PC-9 (cell line): ENCODE results near the gene LTK. TPM values are rescaled to one million over a fixed set of nuclear protein-coding genes. Genes with fewer than 3 reads are reported as not detected.

Experiments
- BruUV-seq: library from RNA; stranded (reverse); fragments of 400-500 nt; replicated peaks from 2 replicates; lab custom pipeline; 2021; lab: Mats Ljungman, UMichigan
- CTCF ChIA-PET: fragments of 300-600 bp; sonication (Branson Sonifier 250); formaldehyde crosslinking; loops from one replicate; lab custom pipeline; 2022; ENCODE audit warnings: antibody characterized with exemption; lab: Charles Lee
- POLR2A ChIA-PET: fragments of 300-600 bp; sonication (Branson Sonifier 250); formaldehyde crosslinking; loops from one replicate; lab custom pipeline; 2022; ENCODE audit warnings: antibody characterized with exemption; ENCODE audit not compliant: unreplicated experiment; lab: Charles Lee
- DNase-seq, 2 experiments: peaks; one replicate each; pipeline versions ENCODE4 v3.0.0 to v3.0.0-alpha.2; 2015 to 2022; ENCODE audit warnings: mixed read lengths in 1 of 2
- H2AFZ ChIP-seq: fragments of 200-600 bp; sonication (generic); 2 replicates; pipeline ENCODE4 v1.8.1; 2017; ENCODE audit warnings: antibody characterized with exemption
- H3F3A ChIP-seq: fragments of 200-600 bp; sonication (generic); 2 replicates; pipeline ENCODE4 v1.8.1; 2017; ENCODE audit warnings: antibody characterized with exemption, mild to moderate bottlenecking, low read depth; ENCODE audit not compliant: insufficient read depth
- H3K27ac ChIP-seq: fragments of 200-600 bp; sonication (generic); 2 replicates; pipeline ENCODE4 v1.6.1; 2016; ENCODE audit warnings: mixed run types
- H3K27me3 ChIP-seq: fragments of 200-600 bp; sonication (generic); 2 replicates; pipeline ENCODE4 v1.6.1; 2016; ENCODE audit warnings: low read depth, mixed run types; ENCODE audit not compliant: insufficient read depth
- H3K36me3 ChIP-seq: fragments of 200-600 bp; sonication (generic); 2 replicates; pipeline ENCODE4 v1.6.1; 2016; ENCODE audit warnings: low read depth, mixed run types
- H3K4me1 ChIP-seq: fragments of 200-600 bp; sonication (generic); replicated peaks from 2 replicates; pipeline ENCODE4 v1.6.1; 2016; ENCODE audit warnings: mixed run types; ENCODE audit not compliant: insufficient read depth
- H3K4me2 ChIP-seq: fragments of 200-600 bp; sonication (generic); 2 replicates; pipeline ENCODE4 v1.6.1; 2017; ENCODE audit warnings: mixed run types
- H3K4me3 ChIP-seq: fragments of 200-600 bp; sonication (generic); 2 replicates; pipeline ENCODE4 v1.6.1; 2016; ENCODE audit warnings: mixed run types
- H3K79me2 ChIP-seq: fragments of 200-600 bp; sonication (generic); 2 replicates; pipeline ENCODE4 v1.6.1; 2017; ENCODE audit warnings: low read depth, mixed run types
- H3K9me2 ChIP-seq: fragments of 200-600 bp; sonication (generic); 2 replicates; pipeline ENCODE4 v1.8.1; 2017; ENCODE audit warnings: mild to moderate bottlenecking; ENCODE audit not compliant: insufficient read depth
- H3K9me3 ChIP-seq: fragments of 200-600 bp; sonication (generic); 2 replicates; pipeline ENCODE4 v1.8.1; 2016; ENCODE audit warnings: low read depth; ENCODE audit not compliant: insufficient read depth
- H4K20me1 ChIP-seq: fragments of 200-600 bp; sonication (generic); 2 replicates; pipeline ENCODE4 v1.8.1; 2017; ENCODE audit not compliant: insufficient read depth
- CTCF ChIP-seq: fragments of 200-600 bp; sonication (generic); conservative IDR thresholded peaks from 2 replicates; pipeline ENCODE4 v1.6.1; 2017; ENCODE audit warnings: mixed run types, antibody characterized with exemption, mild to moderate bottlenecking, moderate library complexity
- EZH2 ChIP-seq: fragments of 200-600 bp; sonication (generic); IDR thresholded peaks from 2 replicates; pipeline ENCODE4 v1.8.0; 2017; ENCODE audit warnings: antibody characterized with exemption, low read depth
- intact Hi-C: fragments of 100-400 bp; cut with micrococcal nuclease; formaldehyde crosslinking; loops from one replicate; pipeline ENCODE4 v1.10.0; 2022; ENCODE audit not compliant: unreplicated experiment
- total RNA-seq: library from RNA; stranded (reverse); gene quantifications from 2 replicates; pipeline ENCODE4 v1.2.3, GENCODE V29; 2021

LTK gene
- total RNA-seq, 1 experiment from 2014 or later = 0.11 TPM

- H3K36me3 ChIP-seq = no peaks in the 10 kb centered on the region
- no peak for DNase-seq
- intact Hi-C loops = no loop called here
- H3K4me3 ChIP-seq = no peak overlapping the region
- CTCF ChIA-PET = no interaction called here
- H3K9me2 ChIP-seq = no peaks in the 10 kb centered on the region
- no peaks in the 10 kb centered on the region for H4K20me1 ChIP-seq
- no TSS peak for BruUV-seq
- no peaks in the 10 kb centered on the region for H3F3A ChIP-seq
- H3K9me3 ChIP-seq = no peaks in the 10 kb centered on the region
- H3K4me2 ChIP-seq = no peak overlapping the region
- H3K27me3 ChIP-seq = no peaks in the 10 kb centered on the region
- no peak overlapping the region for H3K27ac ChIP-seq
- no peaks in the 10 kb centered on the region for H3K79me2 ChIP-seq
- POLR2A ChIA-PET = interaction anchor here (0.6 kb wide), 1 partner anchor 68 kb away, joined by 7 read pairs; no protein-coding TSS in a partner anchor
- no peaks in the 10 kb centered on the region for H3K4me1 ChIP-seq
- no peak for TF ChIP-seq EZH2
- no peak for TF ChIP-seq CTCF
- no peak overlapping the region for H2AFZ ChIP-seq
Observed at GRCh38 chr15:41511331-41511898, 2.2 kb downstream of the LTK start.

- Histone ChIP-seq H3K4me1 (no peaks in the 10 kb centered on the region), H2AFZ (no peak overlapping the region), H3F3A (no peaks in the 10 kb centered on the region), H3K4me3 (no peak overlapping the region), H4K20me1 (no peaks in the 10 kb centered on the region), H3K9me3 (no peaks in the 10 kb centered on the region), H3K9me2 (no peaks in the 10 kb centered on the region), H3K79me2 (no peaks in the 10 kb centered on the region), H3K36me3 (no peaks in the 10 kb centered on the region), H3K27me3 (no peaks in the 10 kb centered on the region), H3K27ac (no peak overlapping the region), H3K4me2 (no peak overlapping the region)
- CTCF ChIA-PET = no interaction called here
- intact Hi-C loops = no loop called here
- BruUV-seq = no TSS peak
- TF ChIP-seq CTCF (no peak), EZH2 (no peak)
- POLR2A ChIA-PET = interaction anchor here (0.6 kb wide), 1 partner anchor 69 kb away, joined by 7 read pairs; no protein-coding TSS in a partner anchor
- DNase-seq = no peak
Observed at GRCh38 chr15:41510728-41511127, 2.9 kb downstream of the LTK start.

GRCh38 chr15:41507820-41508290 lies 5.8 kb downstream of the LTK start:
- Histone ChIP-seq H2AFZ (no peak overlapping the region), H3K4me3 (no peak overlapping the region), H3K27ac (no peak overlapping the region), H3F3A (no peaks in the 10 kb centered on the region), H3K79me2 (no peaks in the 10 kb centered on the region), H3K27me3 (no peaks in the 10 kb centered on the region), H3K9me3 (no peaks in the 10 kb centered on the region), H3K4me2 (no peak overlapping the region), H3K9me2 (no peaks in the 10 kb centered on the region), H3K36me3 (no peaks in the 10 kb centered on the region), H4K20me1 (no peaks in the 10 kb centered on the region), H3K4me1 (no peaks in the 10 kb centered on the region)
- DNase-seq = peak; percentile 72 to 92
- POLR2A ChIA-PET = interaction anchor here (0.5 to 0.7 kb wide), 3 partner anchors 15 to 77 kb away, joined by 3 to 9 read pairs (median 4); no protein-coding TSS in a partner anchor
- TF ChIP-seq EZH2 (no peak), CTCF (no peak)
- no TSS peak for BruUV-seq
- CTCF ChIA-PET = interaction anchor here (0.6 kb wide), 1 partner anchor 322 kb away, joined by 6 read pairs; no protein-coding TSS in a partner anchor
- intact Hi-C loops = loop anchor here (1.0 kb wide), 1 partner anchor 15 kb away; the partner anchor contains the start of gene ITPKA
